ENCODE results near the gene ABLIM1. TPM values are rescaled to one million over a fixed set of nuclear protein-coding genes. Genes with fewer than 3 reads are reported as not detected.

Gene ABLIM1
- total RNA-seq, 6 donors from 2014 or later, result 92.2 to 153 (median 131) TPM

GRCh38 chr10:114691442-114691941, 33.4 kb upstream of the ABLIM1 start:
- H3K27ac ChIP-seq, result no peak overlapping the region
- TF ChIP-seq POLR2A (IDR thresholded peaks at IDR 0.05) (no peak), EP300 (IDR thresholded peaks at IDR 0.05) (no peak), POLR2AphosphoS5 (IDR thresholded peaks at IDR 0.05) (no peak), CTCF (IDR thresholded peaks at IDR 0.05) (no peak)
- DNase-seq, result no peak
- WGBS, 2 donors, result 59 to 84% methylated on average over 1 of the region's 1 CpG
- no peaks in the 10 kb centered on the region for H3K36me3 ChIP-seq
- no peak overlapping the region for H3K4me3 ChIP-seq
- H3K27me3 ChIP-seq, result no peaks in the 10 kb centered on the region
- ATAC-seq (ENCODE audit: low FRiP score in 2 of 2), result peak in 1 of 2 donors; percentile 39
- H3K9me3 ChIP-seq, result no peaks in the 10 kb centered on the region
- peaks cover 6 to 13% (median 8%) of the 10 kb centered on the region in 4 donors for H3K4me1 ChIP-seq

GRCh38 chr10:114688786-114689185, 30.7 kb upstream of the ABLIM1 start:
- Histone ChIP-seq H3K9me3 (no peaks in the 10 kb centered on the region), H3K27me3 (no peaks in the 10 kb centered on the region), H3K4me1 (peaks cover 19 to 33% (median 33%) of the 10 kb centered on the region in 4 donors), H3K36me3 (no peaks in the 10 kb centered on the region), H3K27ac (no peak overlapping the region), H3K4me3 (no peak overlapping the region)
- 78 to 99% methylated on average over 5 of the region's 5 CpGs for WGBS, 2 donors
- DNase-seq (no peak), ATAC-seq (ENCODE audit: low FRiP score in 2 of 2) (no peak)
- TF ChIP-seq EP300 (IDR thresholded peaks at IDR 0.05) (no peak), POLR2A (IDR thresholded peaks at IDR 0.05) (no peak)

DNA sequence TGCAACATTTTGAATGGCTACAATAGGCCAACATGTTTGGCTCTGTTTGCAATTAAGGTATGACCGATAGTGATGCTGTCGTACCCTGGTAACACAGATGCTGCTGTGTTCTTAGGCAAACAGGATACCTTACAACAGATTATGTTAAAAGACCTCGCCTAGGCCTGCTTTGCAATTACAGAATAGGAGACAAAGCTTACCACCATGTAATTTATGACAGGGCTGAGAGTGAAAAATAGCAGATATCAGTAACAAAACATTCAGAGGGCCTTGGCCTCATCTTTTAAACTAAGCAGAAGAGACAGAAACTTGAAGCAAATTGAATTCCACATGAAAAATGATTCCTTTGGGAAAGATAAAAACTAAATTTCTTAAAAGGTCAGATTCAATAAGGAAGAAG, 29.4 kb upstream of the ABLIM1 start:
- Histone ChIP-seq H3K27ac (peak overlapping the region in 1 of 4 donors; percentile 84), H3K9me3 (no peaks in the 10 kb centered on the region), H3K36me3 (no peaks in the 10 kb centered on the region), H3K4me3 (no peak overlapping the region), H3K27me3 (no peaks in the 10 kb centered on the region), H3K4me1 (peaks cover 29 to 46% (median 41%) of the 10 kb centered on the region in 4 donors)
- DNase-seq (no peak), ATAC-seq (ENCODE audit: low FRiP score in 2 of 2) (no peak)
- 75 to 84% methylated on average over 3 of the region's 3 CpGs for WGBS, 2 donors
- TF ChIP-seq POLR2A (IDR thresholded peaks at IDR 0.05) (no peak), EP300 (IDR thresholded peaks at IDR 0.05) (no peak), POLR2AphosphoS5 (IDR thresholded peaks at IDR 0.05) (no peak), CTCF (IDR thresholded peaks at IDR 0.05) (no peak)

GRCh38 chr10:114686013-114686412, 27.9 kb upstream of the ABLIM1 start:
- peaks cover 39 to 61% (median 47%) of the 10 kb centered on the region in 4 donors for H3K4me1 ChIP-seq
- H3K36me3 ChIP-seq, result no peaks in the 10 kb centered on the region
- no peaks in the 10 kb centered on the region for H3K9me3 ChIP-seq
- DNase-seq, result no peak
- no peak for ATAC-seq (ENCODE audit: low FRiP score in 2 of 2)
- no peaks in the 10 kb centered on the region for H3K27me3 ChIP-seq
- H3K27ac ChIP-seq, result peak overlapping the region in 3 of 4 donors; percentile 77 to 84 (median 82)
- H3K4me3 ChIP-seq, result no peak overlapping the region
- 85 to 87% methylated on average over 2 of the region's 2 CpGs for WGBS, 2 donors
- TF ChIP-seq POLR2A (IDR thresholded peaks at IDR 0.05) (no peak), POLR2AphosphoS5 (IDR thresholded peaks at IDR 0.05) (no peak), CTCF (IDR thresholded peaks at IDR 0.05) (no peak)

GRCh38 chr10:114685456-114685855, 27.4 kb upstream of the ABLIM1 start:
- DNase-seq (no peak), ATAC-seq (ENCODE audit: low FRiP score in 2 of 2) (no peak)
- Histone ChIP-seq H3K9me3 (no peaks in the 10 kb centered on the region), H3K27me3 (no peaks in the 10 kb centered on the region), H3K27ac (peak overlapping the region; percentile 66 to 84 (median 80)), H3K4me1 (peaks cover 39 to 64% (median 47%) of the 10 kb centered on the region in 4 donors), H3K36me3 (no peaks in the 10 kb centered on the region), H3K4me3 (no peak overlapping the region)
- WGBS, 2 donors, result 44 to 54% methylated on average over 5 of the region's 5 CpGs
- TF ChIP-seq EP300 (IDR thresholded peaks at IDR 0.05) (peak in 1 of 4 donors; percentile 53), POLR2AphosphoS5 (IDR thresholded peaks at IDR 0.05) (peak; percentile 56 to 69), CTCF (IDR thresholded peaks at IDR 0.05) (no peak)
